ENCODE results near the gene GNRH2.
"Not testable (repeated sequence)": the region's sequence is repeated elsewhere in the genome, so short reads cannot be mapped to it uniquely, and the experiment has no call there.

GNRH2 gene

GRCh38 chr20:3047486-3048419, 4.3 kb downstream of the GNRH2 start:
- DNase-seq (ENCODE audit: low read depth) = no peak
- no peak overlapping the region; the same call in 1 of the 2 replicates for H3K4me3 ChIP-seq (ENCODE audit: low read depth, low read length)
- TF ChIP-seq CTCF (IDR thresholded peaks at IDR 0.05; ENCODE audit: low read depth, low read length, missing control alignments) = no peak

GRCh38 chr20:3051385-3052019, 8.1 kb downstream of the GNRH2 start:
- TF ChIP-seq CTCF (IDR thresholded peaks at IDR 0.05; ENCODE audit: low read depth, low read length, missing control alignments) = peak; percentile 5
- no peak overlapping the region for H3K4me3 ChIP-seq (ENCODE audit: low read depth, low read length)
- DNase-seq (ENCODE audit: low read depth) = no peak

GRCh38 chr20:3059489-3059888, 16.1 kb downstream of the GNRH2 start:
- TF ChIP-seq CTCF (IDR thresholded peaks at IDR 0.05; ENCODE audit: low read depth, low read length, missing control alignments) = no peak
- no peak for DNase-seq (ENCODE audit: low read depth)
- no peak overlapping the region for H3K4me3 ChIP-seq (ENCODE audit: low read depth, low read length)

- not testable (repeated sequence) for H3K4me3 ChIP-seq (ENCODE audit: low read depth, low read length); DNase-seq (ENCODE audit: low read depth)
Measured at GRCh38 chr20:3064119-3064518, 20.7 kb downstream of the GNRH2 start.

GRCh38 chr20:3067139-3068014, 24.0 kb downstream of the GNRH2 start:
- TF ChIP-seq CTCF (IDR thresholded peaks at IDR 0.05; ENCODE audit: low read depth, low read length, missing control alignments) = no peak
- DNase-seq (ENCODE audit: low read depth) = no peak

GRCh38 chr20:3068075-3068474, 24.7 kb downstream of the GNRH2 start:
- no peak for DNase-seq (ENCODE audit: low read depth)
- TF ChIP-seq CTCF (IDR thresholded peaks at IDR 0.05; ENCODE audit: low read depth, low read length, missing control alignments) = no peak
- no peak overlapping the region for H3K4me3 ChIP-seq (ENCODE audit: low read depth, low read length)

More at GRCh38 chr20:3067139-3068014, 24.0 kb downstream of the GNRH2 start:
- no peak overlapping the region for H3K4me3 ChIP-seq (ENCODE audit: low read depth, low read length)

Data from GM12864 (cell line).